ENCODE data around the gene F2.

Gene F2

DNA sequence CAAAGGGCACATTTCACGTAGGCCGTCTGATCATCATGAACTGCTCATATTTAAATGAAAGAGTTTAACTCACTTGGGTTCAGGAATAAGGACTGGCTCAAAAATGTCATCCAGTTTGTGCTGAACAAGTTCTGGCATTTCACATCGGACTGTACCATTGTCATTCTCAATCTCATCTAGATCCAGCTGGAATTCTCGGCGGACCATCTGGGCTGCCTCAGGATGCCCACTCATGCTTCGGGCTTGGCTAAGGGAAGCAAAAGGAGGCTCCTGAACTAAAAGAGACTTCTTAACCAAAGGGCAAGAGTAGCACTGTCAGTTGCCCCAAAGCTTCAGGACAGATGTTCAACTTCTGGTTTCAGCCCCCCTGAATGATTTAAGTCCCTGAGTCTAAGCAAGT lies 40.2 kb downstream of the F2 start:
- Histone ChIP-seq H3K4me2 (ENCODE audit: low read depth, low read length, poor library complexity, severe bottlenecking) (no peak overlapping the region), H3F3A (ENCODE audit: low read depth) (peaks cover 7% of the 10 kb centered on the region; the same call in 1 of the 2 replicates), H3K9me3 (ENCODE audit: insufficient read depth, low read depth, low read length) (no peaks in the 10 kb centered on the region), H2AFZ (ENCODE audit: low read length) (no peak overlapping the region), H3K9ac (ENCODE audit: low read depth, low read length, poor library complexity, severe bottlenecking) (no peak overlapping the region), H3K9me2 (replicated peaks; ENCODE audit: low read depth, low read length) (no peaks in the 10 kb centered on the region), H4K20me1 (ENCODE audit: insufficient read depth, low read length, poor library complexity, severe bottlenecking) (no peaks in the 10 kb centered on the region), H3K4me3 (ENCODE audit: low read length, poor library complexity, severe bottlenecking) (no peak overlapping the region), H3K36me3 (ENCODE audit: insufficient read depth, low read length) (peaks cover 94% of the 10 kb centered on the region), H3K27me3 (ENCODE audit: insufficient read depth, low read length, poor library complexity, severe bottlenecking) (no peaks in the 10 kb centered on the region), H3K4me1 (ENCODE audit: insufficient read depth, low read length, poor library complexity, severe bottlenecking) (peaks cover 8% of the 10 kb centered on the region), H3K79me2 (ENCODE audit: insufficient read depth, low read length) (no peaks in the 10 kb centered on the region)
- no peak for TF ChIP-seq EZH2phosphoT487 (IDR thresholded peaks at IDR 0.05; ENCODE audit: borderline replicate concordance)
- TF ChIP-seq, protein P1, sequence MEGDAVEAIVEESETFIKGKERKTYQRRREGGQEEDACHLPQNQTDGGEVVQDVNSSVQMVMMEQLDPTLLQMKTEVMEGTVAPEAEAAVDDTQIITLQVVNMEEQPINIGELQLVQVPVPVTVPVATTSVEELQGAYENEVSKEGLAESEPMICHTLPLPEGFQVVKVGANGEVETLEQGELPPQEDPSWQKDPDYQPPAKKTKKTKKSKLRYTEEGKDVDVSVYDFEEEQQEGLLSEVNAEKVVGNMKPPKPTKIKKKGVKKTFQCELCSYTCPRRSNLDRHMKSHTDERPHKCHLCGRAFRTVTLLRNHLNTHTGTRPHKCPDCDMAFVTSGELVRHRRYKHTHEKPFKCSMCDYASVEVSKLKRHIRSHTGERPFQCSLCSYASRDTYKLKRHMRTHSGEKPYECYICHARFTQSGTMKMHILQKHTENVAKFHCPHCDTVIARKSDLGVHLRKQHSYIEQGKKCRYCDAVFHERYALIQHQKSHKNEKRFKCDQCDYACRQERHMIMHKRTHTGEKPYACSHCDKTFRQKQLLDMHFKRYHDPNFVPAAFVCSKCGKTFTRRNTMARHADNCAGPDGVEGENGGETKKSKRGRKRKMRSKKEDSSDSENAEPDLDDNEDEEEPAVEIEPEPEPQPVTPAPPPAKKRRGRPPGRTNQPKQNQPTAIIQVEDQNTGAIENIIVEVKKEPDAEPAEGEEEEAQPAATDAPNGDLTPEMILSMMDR (conservative IDR thresholded peaks at IDR 0.05; ENCODE audit: low read length): no peak

GRCh38 chr11:46760429-46761128 lies 41.6 kb downstream of the F2 start:
- Histone ChIP-seq H4K20me1 (ENCODE audit: insufficient read depth, low read length, poor library complexity, severe bottlenecking) (no peaks in the 10 kb centered on the region), H3K4me3 (ENCODE audit: low read length, poor library complexity, severe bottlenecking) (no peak overlapping the region), H3K9me3 (ENCODE audit: insufficient read depth, low read depth, low read length) (no peaks in the 10 kb centered on the region), H3K36me3 (ENCODE audit: insufficient read depth, low read length) (peaks cover 93% of the 10 kb centered on the region), H3K79me2 (ENCODE audit: insufficient read depth, low read length) (no peaks in the 10 kb centered on the region), H3K9me2 (replicated peaks; ENCODE audit: low read depth, low read length) (no peaks in the 10 kb centered on the region), H3K4me1 (ENCODE audit: insufficient read depth, low read length, poor library complexity, severe bottlenecking) (peaks cover 8% of the 10 kb centered on the region), H3K9ac (ENCODE audit: low read depth, low read length, poor library complexity, severe bottlenecking) (no peak overlapping the region), H2AFZ (ENCODE audit: low read length) (no peak overlapping the region), H3K27me3 (ENCODE audit: insufficient read depth, low read length, poor library complexity, severe bottlenecking) (no peaks in the 10 kb centered on the region), H3F3A (ENCODE audit: low read depth) (peaks cover 7% of the 10 kb centered on the region; the same call in 1 of the 2 replicates), H3K4me2 (ENCODE audit: low read depth, low read length, poor library complexity, severe bottlenecking) (no peak overlapping the region)
- no peak for TF ChIP-seq EZH2phosphoT487 (IDR thresholded peaks at IDR 0.05; ENCODE audit: borderline replicate concordance)
- TF ChIP-seq, protein P1 (conservative IDR thresholded peaks at IDR 0.05; ENCODE audit: low read length): no peak

DNA sequence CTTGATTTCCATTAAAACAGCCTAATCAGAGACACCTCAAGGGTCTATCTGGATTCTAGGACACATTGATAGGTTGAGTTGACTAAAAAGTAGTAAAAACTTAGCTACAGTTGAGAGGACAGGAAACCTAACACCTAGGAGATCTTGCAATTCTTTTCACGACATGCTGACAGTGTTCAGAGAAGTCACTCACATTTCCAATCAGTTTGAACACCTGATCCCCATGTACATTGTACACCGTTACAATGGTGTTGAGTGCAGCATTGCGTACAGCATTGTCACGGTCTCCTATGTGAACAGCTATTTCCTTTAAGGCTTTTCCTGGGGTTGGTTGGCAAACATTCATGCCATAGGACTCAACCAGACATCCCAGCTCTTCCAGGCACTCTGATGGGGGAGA lies 42.8 kb downstream of the F2 start:
- peaks cover 93% of the 10 kb centered on the region for H3K36me3 ChIP-seq (ENCODE audit: insufficient read depth, low read length)

More for the DNA sequence above, 42.8 kb downstream of the F2 start:
- H3K9ac ChIP-seq (ENCODE audit: low read depth, low read length, poor library complexity, severe bottlenecking): no peak overlapping the region
- no peak overlapping the region for H3K4me2 ChIP-seq (ENCODE audit: low read depth, low read length, poor library complexity, severe bottlenecking)
- no peaks in the 10 kb centered on the region for H3K4me1 ChIP-seq (ENCODE audit: insufficient read depth, low read length, poor library complexity, severe bottlenecking)
- no peak overlapping the region for H2AFZ ChIP-seq (ENCODE audit: low read length)
- no peaks in the 10 kb centered on the region for H3K79me2 ChIP-seq (ENCODE audit: insufficient read depth, low read length)
- no peaks in the 10 kb centered on the region for H3K9me3 ChIP-seq (ENCODE audit: insufficient read depth, low read depth, low read length)
- no peaks in the 10 kb centered on the region for H4K20me1 ChIP-seq (ENCODE audit: insufficient read depth, low read length, poor library complexity, severe bottlenecking)
- H3K27me3 ChIP-seq (ENCODE audit: insufficient read depth, low read length, poor library complexity, severe bottlenecking): no peaks in the 10 kb centered on the region
- H3K4me3 ChIP-seq (ENCODE audit: low read length, poor library complexity, severe bottlenecking): no peak overlapping the region
- no peaks in the 10 kb centered on the region for H3F3A ChIP-seq (ENCODE audit: low read depth)
- no peak for TF ChIP-seq EZH2phosphoT487 (IDR thresholded peaks at IDR 0.05; ENCODE audit: borderline replicate concordance)
- TF ChIP-seq, protein P1 (conservative IDR thresholded peaks at IDR 0.05; ENCODE audit: low read length): no peak
- H3K9me2 ChIP-seq (replicated peaks; ENCODE audit: low read depth, low read length): no peaks in the 10 kb centered on the region

All from Loucy (cell line).